ENCODE data around the gene HRH2.

DNA sequence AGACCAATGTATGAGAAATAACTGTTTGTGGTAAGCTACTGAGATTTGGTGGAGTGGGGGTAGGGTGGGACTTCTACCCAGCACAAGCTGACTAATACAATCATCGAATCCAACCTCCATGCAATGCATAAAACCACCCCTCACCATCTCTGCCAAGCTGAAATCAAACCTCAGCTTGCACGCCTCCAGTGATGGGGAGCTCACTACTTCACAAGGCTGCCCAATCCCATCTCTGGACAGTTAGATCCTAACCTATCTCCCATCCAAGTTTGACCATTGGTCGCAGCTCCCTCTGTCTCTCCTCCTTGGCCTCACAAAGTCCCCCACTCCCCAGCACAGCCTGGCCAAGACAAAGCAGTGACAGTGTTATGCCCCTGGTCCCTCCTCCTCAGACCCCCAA lies 47.0 kb upstream of the HRH2 start:
- no peak for TF ChIP-seq REST (IDR thresholded peaks at IDR 0.05; ENCODE audit: insufficient replicate concordance, low read depth)
- TF ChIP-seq CTCF (IDR thresholded peaks at IDR 0.05; ENCODE audit: insufficient read depth, low read length) = no peak
- TF ChIP-seq POLR2AphosphoS5 (IDR thresholded peaks at IDR 0.05; ENCODE audit: low read depth) = no peak
- no peak for TF ChIP-seq GABPA (IDR thresholded peaks at IDR 0.05; ENCODE audit: low read depth)
- no peak for TF ChIP-seq SPI1 (IDR thresholded peaks at IDR 0.05; ENCODE audit: borderline replicate concordance, low read depth)

Measured in HL-60 (cell line).